Activated T-helper 9 cell treated with anti-CD3 and anti-CD28 coated beads, Interleukin-2, amount 50 U/mL, for 16 hours (primary cell): ENCODE results near the gene CHTOP.
"Not testable (repeated sequence)": the region's sequence is repeated elsewhere in the genome, so short reads cannot be mapped to it uniquely, and the experiment has no call there.

Experiments
- DNase-seq: peaks from one replicate; pipeline ENCODE4 v3.0.0-alpha.2; 2020; ENCODE audit warnings: low read depth

Gene CHTOP

DNA sequence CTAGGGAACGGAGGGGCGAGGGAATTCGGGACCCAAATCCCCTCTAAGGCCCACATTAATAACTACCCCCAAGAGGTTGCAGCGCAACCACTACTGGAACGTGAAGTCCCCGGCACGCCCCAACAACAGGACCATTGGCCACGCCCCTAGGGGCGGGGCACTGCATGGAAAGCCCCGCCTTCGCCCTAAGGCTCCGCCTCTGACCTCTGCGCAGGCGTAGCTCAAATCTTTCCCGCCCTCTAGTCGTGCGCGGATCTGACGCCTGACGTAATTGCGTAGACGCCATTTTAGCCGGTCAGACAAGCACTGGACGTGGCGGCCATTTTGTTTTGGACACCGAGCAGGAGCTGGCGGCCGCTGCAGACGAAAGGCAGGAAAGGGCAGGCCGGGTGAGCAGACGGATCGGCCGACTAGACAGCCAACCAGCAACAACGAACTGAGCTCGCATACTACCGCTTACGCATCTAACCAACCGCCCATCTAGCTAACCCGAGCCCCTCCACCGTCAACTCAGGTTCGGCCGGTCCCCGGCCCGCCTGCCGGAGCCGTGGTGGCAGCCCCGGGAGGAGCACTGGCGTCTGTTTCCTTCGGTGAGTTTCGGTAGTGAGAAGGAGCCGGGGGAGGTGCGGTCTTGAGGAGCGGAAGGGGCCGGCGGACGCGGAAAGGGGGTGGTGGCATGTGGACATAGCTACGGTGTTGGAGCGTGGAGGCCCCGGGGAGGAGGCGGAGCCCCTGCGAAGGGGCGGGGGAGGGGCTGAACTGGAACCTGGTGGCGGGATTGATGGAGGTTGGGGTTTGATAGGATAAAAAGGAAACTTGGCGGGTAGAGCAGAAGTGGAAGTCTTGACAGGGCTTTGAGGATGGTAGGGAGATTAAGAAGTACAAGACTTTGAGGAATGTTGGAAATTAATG lies at the start of gene CHTOP:
Gene CHTOP (plus strand): TSS at position 313 of the 912 bp plus-strand sequence. CDS start 2,523 bp downstream, outside the sequence.
- peak; percentile 93 for DNase-seq

- DNase-seq, result no peak
Observed at GRCh38 chr1:153585006-153585405, 48.9 kb upstream of the CHTOP start.

- no peak for DNase-seq
Observed at GRCh38 chr1:153586347-153586746, 47.5 kb upstream of the CHTOP start.

- DNase-seq, result no peak
Observed at GRCh38 chr1:153587314-153587713, 46.6 kb upstream of the CHTOP start.

GRCh38 chr1:153588033-153588432 lies 45.8 kb upstream of the CHTOP start:
- not testable (repeated sequence) for DNase-seq

DNA sequence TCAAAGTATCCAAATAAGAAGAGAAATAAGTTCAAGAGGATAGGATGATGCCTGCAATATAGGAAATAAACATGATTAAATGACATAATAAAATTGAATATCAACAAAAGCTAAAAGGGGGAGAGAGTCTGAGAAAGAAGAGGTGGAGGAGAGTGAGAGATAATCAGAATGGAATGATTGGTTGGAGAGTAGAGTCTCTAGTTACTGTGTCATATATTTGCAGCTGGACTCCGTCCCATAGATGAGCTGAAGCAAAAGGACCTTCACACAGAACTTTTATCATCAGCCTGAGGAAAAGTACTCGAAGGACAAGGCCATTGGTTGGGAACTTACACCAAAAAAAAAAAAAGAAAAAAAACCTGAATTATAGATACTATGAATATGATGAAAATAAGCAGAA lies 45.4 kb upstream of the CHTOP start:
- no peak for DNase-seq

DNA sequence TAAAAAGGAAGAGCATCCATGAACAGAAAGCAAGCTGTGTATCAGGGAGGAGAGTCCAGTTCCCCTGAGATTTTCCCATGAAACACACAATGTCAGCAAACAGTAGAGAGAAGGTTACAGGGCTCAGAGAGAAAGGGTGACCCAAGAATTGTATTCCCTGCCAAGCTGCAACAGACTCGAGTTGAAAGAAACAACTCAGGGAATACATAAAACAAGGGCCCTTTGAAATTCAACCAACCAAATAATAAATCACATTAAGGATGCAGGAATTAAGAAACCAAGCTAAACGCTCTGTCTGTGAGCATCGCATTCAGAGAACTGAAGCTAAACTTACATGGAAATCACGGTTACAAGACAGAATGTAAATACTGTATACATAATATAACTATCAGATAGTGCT lies 41.1 kb upstream of the CHTOP start:
- no peak for DNase-seq

DNA sequence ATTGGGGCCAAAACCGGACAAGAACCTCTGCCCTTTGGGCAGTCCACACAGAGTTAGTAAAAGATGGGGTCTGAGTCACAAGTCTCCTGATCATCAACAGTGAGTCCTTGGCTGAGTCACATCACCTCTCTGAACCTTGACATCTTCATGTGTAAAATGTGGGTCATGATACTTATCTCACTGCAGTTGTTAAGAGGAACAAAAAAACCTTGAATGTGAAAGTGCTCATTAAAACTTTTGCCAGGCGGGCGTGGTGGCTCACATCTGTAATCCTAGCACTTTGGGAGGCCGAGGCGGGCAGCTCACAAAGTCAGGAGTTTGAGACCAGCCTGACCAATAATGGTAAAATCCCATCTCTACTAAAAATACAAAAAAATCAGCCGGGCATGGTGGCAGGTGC lies 36.7 kb upstream of the CHTOP start:
- DNase-seq, result no peak

GRCh38 chr1:153598309-153599172 lies 35.3 kb upstream of the CHTOP start:
- no peak for DNase-seq

DNA sequence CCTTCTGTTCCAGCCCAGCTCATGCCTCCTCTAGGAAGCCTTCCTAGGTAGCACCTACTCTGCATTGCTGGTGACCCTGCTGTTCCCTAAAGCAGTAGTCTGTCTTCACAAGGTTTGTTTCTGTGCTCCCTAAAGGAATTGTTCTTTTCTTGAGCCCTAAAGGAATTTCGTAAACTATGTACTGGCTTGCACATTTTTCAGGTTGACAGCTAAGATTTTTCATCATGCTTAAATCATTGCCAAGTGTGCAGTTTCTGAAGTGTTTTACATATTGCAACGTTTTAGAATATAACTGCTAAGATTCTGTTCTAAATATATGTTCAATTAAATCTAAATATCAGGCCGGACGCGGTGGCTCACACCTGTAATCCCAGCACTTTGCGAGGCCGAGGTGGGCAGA lies 34.0 kb upstream of the CHTOP start:
- no peak for DNase-seq

DNA sequence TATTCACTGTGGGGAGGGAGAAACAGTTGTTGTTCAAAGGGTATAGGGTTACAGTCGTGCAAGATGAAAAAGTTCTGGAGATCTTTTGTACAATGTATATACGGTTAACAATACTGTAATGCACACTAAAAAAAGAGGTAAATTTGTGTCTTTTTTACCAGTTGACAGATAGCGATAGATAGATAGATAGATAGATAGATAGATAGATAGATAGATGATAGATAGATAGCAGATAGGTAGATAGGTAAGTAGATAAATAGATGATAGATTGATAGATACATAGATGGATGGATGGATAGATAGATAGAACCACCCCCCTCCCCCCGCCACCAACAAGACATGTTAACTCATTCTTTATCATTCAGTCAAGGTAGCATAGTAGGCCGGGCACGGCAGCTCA lies 31.1 kb upstream of the CHTOP start:
- DNase-seq, result no peak

GRCh38 chr1:153606194-153606593 lies 27.7 kb upstream of the CHTOP start:
- DNase-seq, result no peak

DNA sequence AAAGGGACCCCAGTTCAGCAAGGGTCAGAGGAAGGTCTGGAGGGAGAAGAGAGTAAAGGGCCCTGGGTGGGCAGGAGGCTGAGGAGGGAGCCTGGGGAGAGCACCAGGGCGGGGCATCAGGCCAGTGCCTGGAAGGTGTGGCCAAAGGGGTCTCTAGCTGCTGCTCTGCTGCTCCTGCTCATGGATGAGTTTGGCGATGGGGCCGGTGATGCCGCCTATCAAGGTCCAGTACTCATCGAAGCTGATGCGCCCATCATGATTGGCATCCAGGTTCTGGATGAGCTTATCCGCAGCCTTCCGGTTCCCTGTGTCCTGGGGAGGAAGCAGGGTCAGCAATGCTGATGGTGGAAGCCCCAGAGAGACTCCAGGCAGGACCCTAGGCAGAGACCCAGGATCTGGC lies 26.5 kb upstream of the CHTOP start:
- DNase-seq, result no peak

GRCh38 chr1:153608089-153608682 lies 25.7 kb upstream of the CHTOP start:
- DNase-seq, result no peak

GRCh38 chr1:153608742-153609584 lies 24.9 kb upstream of the CHTOP start:
- DNase-seq, result no peak

DNA sequence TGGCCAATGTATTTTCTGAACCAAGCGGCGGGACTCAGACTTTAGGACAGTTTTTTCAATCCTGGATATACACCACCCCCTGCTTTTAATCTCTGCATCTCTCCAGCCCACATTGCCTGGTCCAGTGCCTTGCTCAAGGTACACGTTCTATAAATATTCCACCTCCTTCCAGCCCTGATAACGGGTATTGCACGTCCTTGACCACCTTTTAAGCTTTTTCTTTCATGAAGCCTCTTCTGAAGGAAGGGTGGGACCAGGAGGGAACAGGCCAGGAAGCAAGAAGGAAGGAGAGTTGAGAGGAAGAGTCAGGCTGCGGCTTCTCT lies 24.3 kb upstream of the CHTOP start:
- no peak for DNase-seq

- DNase-seq, result no peak
Observed at GRCh38 chr1:153610334-153610733, 23.5 kb upstream of the CHTOP start.

GRCh38 chr1:153610811-153611301 lies 23.0 kb upstream of the CHTOP start:
- DNase-seq, result no peak

DNA sequence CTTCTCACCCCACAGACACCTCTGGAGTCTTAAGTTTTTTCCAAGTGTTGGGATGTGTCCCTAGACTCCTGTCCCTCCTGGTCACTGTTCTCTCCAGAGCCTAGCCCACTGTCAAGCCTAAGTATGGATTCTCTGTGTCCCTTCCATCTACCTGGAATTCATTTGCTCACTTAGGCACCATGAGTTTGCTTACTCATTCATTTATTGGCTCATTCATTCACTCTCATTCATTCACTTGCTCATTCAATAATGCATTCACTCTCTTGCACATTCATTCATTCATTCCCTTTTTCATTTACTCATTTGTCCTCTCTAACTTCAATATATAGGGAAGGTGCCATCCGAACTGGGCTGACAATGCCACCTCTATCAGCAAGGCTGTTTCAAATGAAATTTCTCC lies 22.5 kb upstream of the CHTOP start:
- no peak for DNase-seq

GRCh38 chr1:153612111-153612754 lies 21.6 kb upstream of the CHTOP start:
- no peak for DNase-seq

- DNase-seq, result no peak
Observed at GRCh38 chr1:153612755-153613331, 21.0 kb upstream of the CHTOP start, which contains the start of gene S100A16. S100A16 (minus strand) TSS chr1:153613137; CDS start chr1:153608151, 4,986 bp downstream.
